ENCODE measurements around the gene IBA57.

DNA sequence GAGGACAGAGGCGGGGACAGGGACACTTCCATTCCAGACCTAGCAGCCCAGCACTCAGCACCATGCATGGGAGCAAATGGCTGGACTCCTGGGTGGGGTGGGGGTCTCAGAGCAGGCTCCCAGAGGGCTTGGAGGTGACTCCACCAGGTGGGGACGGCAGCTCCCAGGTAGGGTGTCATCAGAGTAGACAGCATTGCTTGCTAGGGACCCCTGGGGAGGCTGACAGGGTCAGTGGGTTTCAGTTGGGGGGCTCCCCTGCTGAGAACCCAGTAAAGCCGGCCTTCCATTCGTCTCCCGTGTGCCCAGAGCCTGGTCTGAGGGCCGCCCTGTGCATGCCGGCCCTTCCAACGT, 20.6 kb upstream of the IBA57 start:
- TF ChIP-seq, protein P1, sequence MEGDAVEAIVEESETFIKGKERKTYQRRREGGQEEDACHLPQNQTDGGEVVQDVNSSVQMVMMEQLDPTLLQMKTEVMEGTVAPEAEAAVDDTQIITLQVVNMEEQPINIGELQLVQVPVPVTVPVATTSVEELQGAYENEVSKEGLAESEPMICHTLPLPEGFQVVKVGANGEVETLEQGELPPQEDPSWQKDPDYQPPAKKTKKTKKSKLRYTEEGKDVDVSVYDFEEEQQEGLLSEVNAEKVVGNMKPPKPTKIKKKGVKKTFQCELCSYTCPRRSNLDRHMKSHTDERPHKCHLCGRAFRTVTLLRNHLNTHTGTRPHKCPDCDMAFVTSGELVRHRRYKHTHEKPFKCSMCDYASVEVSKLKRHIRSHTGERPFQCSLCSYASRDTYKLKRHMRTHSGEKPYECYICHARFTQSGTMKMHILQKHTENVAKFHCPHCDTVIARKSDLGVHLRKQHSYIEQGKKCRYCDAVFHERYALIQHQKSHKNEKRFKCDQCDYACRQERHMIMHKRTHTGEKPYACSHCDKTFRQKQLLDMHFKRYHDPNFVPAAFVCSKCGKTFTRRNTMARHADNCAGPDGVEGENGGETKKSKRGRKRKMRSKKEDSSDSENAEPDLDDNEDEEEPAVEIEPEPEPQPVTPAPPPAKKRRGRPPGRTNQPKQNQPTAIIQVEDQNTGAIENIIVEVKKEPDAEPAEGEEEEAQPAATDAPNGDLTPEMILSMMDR (IDR thresholded peaks at IDR 0.05; ENCODE audit: poor library complexity), result no peak
- no peak for TF ChIP-seq EZH2phosphoT487 (IDR thresholded peaks at IDR 0.05; ENCODE audit: low read depth, severe bottlenecking, unreplicated experiment)
- TF ChIP-seq EZH2 (IDR thresholded peaks at IDR 0.05; ENCODE audit: borderline replicate concordance), result no peak
